DMS153 (cell line): ENCODE data around the gene MAG.
"Not testable (repeated sequence)": the region's sequence is repeated elsewhere in the genome, so short reads cannot be mapped to it uniquely, and the experiment has no call there.

Experiments
- DNase-seq: peaks from one replicate; lab custom pipeline; 2025; lab: John Stamatoyannopoulos, UW

Gene MAG

GRCh38 chr19:35281303-35281702 lies 10.7 kb upstream of the MAG start:
- no peak for DNase-seq

- DNase-seq = no peak
These were observed 7.5 kb upstream of the MAG start for GRCh38 chr19:35284153-35285094.

GRCh38 chr19:35285095-35285449 lies 6.9 kb upstream of the MAG start:
- DNase-seq = no peak

- not testable (repeated sequence) for DNase-seq
These were observed 6.5 kb upstream of the MAG start for GRCh38 chr19:35285465-35285864.

- DNase-seq = not testable (repeated sequence)
These were observed 5.9 kb upstream of the MAG start for GRCh38 chr19:35286101-35286500.

GRCh38 chr19:35287713-35288112 lies 4.2 kb upstream of the MAG start:
- no peak for DNase-seq

- no peak for DNase-seq
These were observed 3.6 kb upstream of the MAG start for GRCh38 chr19:35288331-35288730.

GRCh38 chr19:35288906-35289305 lies 3.1 kb upstream of the MAG start:
- DNase-seq = no peak

- DNase-seq = no peak
These were observed 1.4 kb upstream of the MAG start for GRCh38 chr19:35290381-35291127.

GRCh38 chr19:35291259-35291658 lies 702 bp upstream of the MAG start:
- DNase-seq = no peak

GRCh38 chr19:35292421-35293362 lies 731 bp downstream of the MAG start:
- no peak for DNase-seq

GRCh38 chr19:35293363-35293739 lies 1.4 kb downstream of the MAG start:
- DNase-seq = no peak

GRCh38 chr19:35293808-35294207 lies 1.8 kb downstream of the MAG start:
- no peak for DNase-seq

GRCh38 chr19:35294328-35294727 lies 2.4 kb downstream of the MAG start:
- no peak for DNase-seq

GRCh38 chr19:35294859-35295791 lies 3.2 kb downstream of the MAG start:
- DNase-seq = no peak

- no peak for DNase-seq
These were observed 4.0 kb downstream of the MAG start for GRCh38 chr19:35295792-35296462.

GRCh38 chr19:35296644-35297514 lies 4.9 kb downstream of the MAG start:
- DNase-seq = no peak

- no peak for DNase-seq
These were observed 5.5 kb downstream of the MAG start for GRCh38 chr19:35297515-35297848.

GRCh38 chr19:35297922-35298321 lies 6.0 kb downstream of the MAG start:
- DNase-seq = no peak

GRCh38 chr19:35298561-35298972 lies 6.6 kb downstream of the MAG start:
- no peak for DNase-seq
